OCI-LY3 (cell line): ENCODE data around the gene UGT1A10.

ENCODE experiments used
- H2AFZ ChIP-seq: fragments of 200-600, 300-600 bp; shearing (Covaris generic); 2 replicates; pipeline ENCODE4 v1.6.0; 2014; ENCODE audit warnings: antibody characterized with exemption, low read depth, low read length
- H3K27ac ChIP-seq: fragments of 200-600, 300-600 bp; sonication (generic); 2 replicates; pipeline ENCODE4 v1.5.1; 2014; ENCODE audit warnings: mild to moderate bottlenecking, low read length, moderate library complexity, mixed read lengths
- H3K27me3 ChIP-seq: fragments of 200-600, 300-600 bp; sonication (generic); 2 replicates; pipeline ENCODE4 v1.6.1; 2014; ENCODE audit warnings: low read depth, low read length, mixed read lengths
- H3K36me3 ChIP-seq: fragments of 200-600, 300-600 bp; sonication (generic); replicated peaks from 2 replicates; pipeline ENCODE3; 2014; ENCODE audit warnings: low read depth, low read length, mixed read lengths
- H3K4me1 ChIP-seq: fragments of 300-600, 200-600 bp; sonication (generic); 2 replicates; pipeline ENCODE4 v1.6.1; 2014; ENCODE audit warnings: low read length, mixed read lengths
- H3K4me2 ChIP-seq: fragments of 200-600, 300-600 bp; sonication (generic); 2 replicates; pipeline ENCODE4 v1.6.1; 2014; ENCODE audit warnings: low read length, mixed read lengths
- H3K4me3 ChIP-seq: fragments of 300-600, 200-600 bp; sonication (generic); 2 replicates; pipeline ENCODE4 v1.5.1; 2014; ENCODE audit warnings: antibody characterized with exemption, mild to moderate bottlenecking, low read length, moderate library complexity
- H3K79me2 ChIP-seq: fragments of 300-600, 200-600 bp; shearing (Covaris generic); 2 replicates; pipeline ENCODE4 v1.6.1; 2014; ENCODE audit warnings: mild to moderate bottlenecking, low read length, mixed read lengths
- H3K9ac ChIP-seq: fragments of 300-600, 200-600 bp; shearing (Covaris generic); 2 replicates; pipeline ENCODE4 v1.6.0; 2014; ENCODE audit warnings: mild to moderate bottlenecking, low read length, moderate library complexity
- H3K9me3 ChIP-seq: fragments of 200-600, 300-600 bp; shearing (Covaris generic); 2 replicates; pipeline ENCODE4 v1.6.1; 2014; ENCODE audit warnings: low read length, mixed read lengths; ENCODE audit not compliant: insufficient read depth
- H4K20me1 ChIP-seq: fragments of 200-600, 300-600 bp; sonication (generic); 2 replicates; pipeline ENCODE4 v1.6.1; 2016; ENCODE audit warnings: low read length, mixed read lengths; ENCODE audit not compliant: insufficient read depth
- EZH2phosphoT487 ChIP-seq: fragments of 200-600 bp; shearing (Covaris generic); IDR thresholded peaks from 2 replicates; pipeline ENCODE4 v1.6.1; 2018; ENCODE audit warnings: antibody characterized with exemption, mixed run types, low read depth
- TF ChIP-seq, protein P1 (sequence below): fragments of 200-600, 300-600 bp; sonication (generic); IDR thresholded peaks from 2 replicates; pipeline ENCODE4 v1.5.1; 2014; ENCODE audit warnings: antibody characterized with exemption, low read length, low read depth

Gene UGT1A10

DNA sequence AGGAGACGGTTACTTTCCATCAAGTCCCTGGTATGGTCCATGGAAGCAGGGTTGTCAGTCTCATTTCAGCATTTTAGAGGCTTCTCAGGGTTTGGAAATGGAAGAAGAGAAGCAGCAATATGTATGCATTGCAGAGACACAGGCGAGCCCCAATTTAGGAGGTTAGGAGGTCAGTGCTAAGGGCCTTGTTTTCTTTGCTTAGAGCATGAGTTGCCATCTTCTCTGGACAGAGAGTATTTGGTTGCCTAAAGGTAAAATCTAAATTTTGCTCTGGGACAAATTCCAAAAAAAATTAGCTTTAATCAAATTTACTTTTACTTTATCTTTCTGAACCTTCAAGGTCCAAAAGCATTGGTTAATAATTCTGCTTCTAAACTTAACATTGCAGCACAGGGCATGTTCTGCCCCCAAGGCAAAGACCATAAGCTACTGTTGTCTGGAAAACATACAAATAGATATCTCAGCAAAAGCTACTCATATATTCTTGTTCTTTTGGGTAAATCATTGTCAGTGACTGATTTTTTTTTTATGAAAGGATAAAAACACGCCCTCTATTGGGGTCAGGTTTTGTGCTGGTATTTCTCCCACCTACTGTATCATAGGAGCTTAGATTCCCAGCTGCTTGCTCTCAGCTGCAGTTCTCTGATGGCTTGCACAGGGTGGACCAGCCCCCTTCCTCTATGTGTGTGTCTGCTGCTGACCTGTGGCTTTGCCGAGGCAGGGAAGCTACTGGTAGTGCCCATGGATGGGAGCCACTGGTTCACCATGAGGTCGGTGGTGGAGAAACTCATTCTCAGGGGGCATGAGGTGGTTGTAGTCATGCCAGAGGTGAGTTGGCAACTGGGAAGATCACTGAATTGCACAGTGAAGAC lies 35.3 kb downstream of the UGT1A10 start, which contains the start of gene UGT1A9:
Gene UGT1A9, plus strand, starts transcription at position 609 of the 872 bp plus-strand sequence. Its CDS starts 37 bp downstream, at position 646.
- TF ChIP-seq, protein P1, sequence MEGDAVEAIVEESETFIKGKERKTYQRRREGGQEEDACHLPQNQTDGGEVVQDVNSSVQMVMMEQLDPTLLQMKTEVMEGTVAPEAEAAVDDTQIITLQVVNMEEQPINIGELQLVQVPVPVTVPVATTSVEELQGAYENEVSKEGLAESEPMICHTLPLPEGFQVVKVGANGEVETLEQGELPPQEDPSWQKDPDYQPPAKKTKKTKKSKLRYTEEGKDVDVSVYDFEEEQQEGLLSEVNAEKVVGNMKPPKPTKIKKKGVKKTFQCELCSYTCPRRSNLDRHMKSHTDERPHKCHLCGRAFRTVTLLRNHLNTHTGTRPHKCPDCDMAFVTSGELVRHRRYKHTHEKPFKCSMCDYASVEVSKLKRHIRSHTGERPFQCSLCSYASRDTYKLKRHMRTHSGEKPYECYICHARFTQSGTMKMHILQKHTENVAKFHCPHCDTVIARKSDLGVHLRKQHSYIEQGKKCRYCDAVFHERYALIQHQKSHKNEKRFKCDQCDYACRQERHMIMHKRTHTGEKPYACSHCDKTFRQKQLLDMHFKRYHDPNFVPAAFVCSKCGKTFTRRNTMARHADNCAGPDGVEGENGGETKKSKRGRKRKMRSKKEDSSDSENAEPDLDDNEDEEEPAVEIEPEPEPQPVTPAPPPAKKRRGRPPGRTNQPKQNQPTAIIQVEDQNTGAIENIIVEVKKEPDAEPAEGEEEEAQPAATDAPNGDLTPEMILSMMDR = no peak
- TF ChIP-seq EZH2phosphoT487 = no peak
- Histone ChIP-seq H3K4me3 (no peak within 1 kb of the TSS), H3K36me3 (no peaks in the 10 kb centered on the region), H3K4me2 (no peak within 1 kb of the TSS), H3K4me1 (no peaks in the 10 kb centered on the region), H4K20me1 (no peaks in the 10 kb centered on the region), H3K27me3 (no peaks in the 10 kb centered on the region), H3K9me3 (no peaks in the 10 kb centered on the region), H3K27ac (no peak within 1 kb of the TSS), H3K79me2 (no peaks in the 10 kb centered on the region), H2AFZ (no peak within 1 kb of the TSS), H3K9ac (no peak within 1 kb of the TSS)

DNA sequence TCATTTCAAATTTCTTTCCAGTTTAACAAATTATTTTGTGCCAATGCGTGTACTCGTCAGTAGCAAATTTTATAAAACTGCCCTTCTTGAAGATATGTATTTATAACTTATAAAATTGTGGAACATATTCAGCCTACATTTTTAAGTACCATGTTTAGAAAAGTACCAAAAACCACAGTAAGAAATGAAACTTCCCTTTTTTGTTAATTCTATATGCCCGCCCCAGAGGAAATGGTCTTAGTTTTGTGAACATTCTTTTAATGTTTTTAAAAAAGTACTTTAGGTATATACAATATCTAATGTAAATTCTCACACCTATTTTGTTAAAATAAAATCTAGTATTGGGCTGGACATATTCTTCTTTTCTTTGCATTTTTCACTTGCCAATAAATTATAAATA lies 36.6 kb downstream of the UGT1A10 start:
- Histone ChIP-seq H3K27me3 (no peaks in the 10 kb centered on the region), H3K27ac (no peak overlapping the region), H2AFZ (no peak overlapping the region), H3K9ac (no peak overlapping the region), H3K79me2 (no peaks in the 10 kb centered on the region), H3K4me2 (no peak overlapping the region), H3K4me1 (no peaks in the 10 kb centered on the region), H4K20me1 (no peaks in the 10 kb centered on the region), H3K36me3 (no peaks in the 10 kb centered on the region), H3K4me3 (no peak overlapping the region), H3K9me3 (no peaks in the 10 kb centered on the region)
- no peak for TF ChIP-seq EZH2phosphoT487
- TF ChIP-seq, protein P1 = no peak

DNA sequence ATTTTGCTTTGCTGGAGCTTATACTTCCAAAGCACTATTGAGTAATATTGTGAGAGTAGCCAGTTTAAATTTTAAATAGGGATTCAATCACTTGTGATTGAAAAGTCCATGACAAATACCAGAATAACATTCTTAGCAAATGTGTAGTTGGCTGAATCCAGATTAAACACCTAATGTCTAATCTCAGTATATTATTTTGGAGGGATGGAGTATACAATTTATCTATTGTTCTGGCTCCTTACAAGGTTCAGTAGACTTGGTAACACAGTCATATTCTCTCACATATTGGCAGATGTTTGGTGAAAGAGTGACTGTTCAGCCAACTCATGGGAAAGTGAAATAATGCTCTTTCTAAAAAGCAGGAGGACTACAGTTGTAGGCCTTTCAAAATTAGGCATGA lies 37.6 kb downstream of the UGT1A10 start:
- no peak overlapping the region for H3K27ac ChIP-seq
- H3K27me3 ChIP-seq = no peaks in the 10 kb centered on the region
- no peak overlapping the region for H3K9ac ChIP-seq
- TF ChIP-seq, protein P1 = no peak
- TF ChIP-seq EZH2phosphoT487 = no peak
- H4K20me1 ChIP-seq = no peaks in the 10 kb centered on the region
- H2AFZ ChIP-seq = no peak overlapping the region
- H3K36me3 ChIP-seq = no peaks in the 10 kb centered on the region
- no peak overlapping the region for H3K4me2 ChIP-seq
- H3K79me2 ChIP-seq = no peaks in the 10 kb centered on the region
- H3K4me1 ChIP-seq = no peaks in the 10 kb centered on the region
- no peak overlapping the region for H3K4me3 ChIP-seq
- no peaks in the 10 kb centered on the region for H3K9me3 ChIP-seq

DNA sequence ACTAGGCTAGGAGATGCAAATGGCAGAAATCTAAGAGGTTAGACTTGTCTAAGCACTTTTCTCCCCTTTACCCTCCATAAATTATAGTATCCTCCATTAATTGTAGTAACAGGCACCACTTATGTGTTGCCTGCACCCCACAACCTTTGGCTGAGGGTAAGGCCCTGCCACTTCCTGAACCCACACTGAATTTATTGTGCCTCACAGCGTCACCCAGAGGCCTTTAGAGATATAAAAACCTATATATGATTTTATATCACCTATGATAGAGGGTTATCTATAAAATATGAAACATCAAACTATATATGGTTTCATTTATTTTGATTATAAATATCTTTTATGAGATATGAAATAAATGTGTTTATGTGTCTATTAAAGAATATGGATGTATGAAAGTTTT lies 38.1 kb downstream of the UGT1A10 start:
- no peaks in the 10 kb centered on the region for H3K4me1 ChIP-seq
- H4K20me1 ChIP-seq = no peaks in the 10 kb centered on the region
- no peak overlapping the region for H3K27ac ChIP-seq
- H3K27me3 ChIP-seq = no peaks in the 10 kb centered on the region
- no peak overlapping the region for H3K9ac ChIP-seq
- no peaks in the 10 kb centered on the region for H3K9me3 ChIP-seq
- no peaks in the 10 kb centered on the region for H3K36me3 ChIP-seq
- H3K4me3 ChIP-seq = no peak overlapping the region
- no peak overlapping the region for H3K4me2 ChIP-seq
- no peak overlapping the region for H2AFZ ChIP-seq
- H3K79me2 ChIP-seq = no peaks in the 10 kb centered on the region
- TF ChIP-seq, protein P1 = 0 out of 2 replicates have a peak, but pooled peaks have one; percentile 12
- TF ChIP-seq EZH2phosphoT487 = no peak
